ENCODE data around the gene KLF13.

KLF13 gene

DNA sequence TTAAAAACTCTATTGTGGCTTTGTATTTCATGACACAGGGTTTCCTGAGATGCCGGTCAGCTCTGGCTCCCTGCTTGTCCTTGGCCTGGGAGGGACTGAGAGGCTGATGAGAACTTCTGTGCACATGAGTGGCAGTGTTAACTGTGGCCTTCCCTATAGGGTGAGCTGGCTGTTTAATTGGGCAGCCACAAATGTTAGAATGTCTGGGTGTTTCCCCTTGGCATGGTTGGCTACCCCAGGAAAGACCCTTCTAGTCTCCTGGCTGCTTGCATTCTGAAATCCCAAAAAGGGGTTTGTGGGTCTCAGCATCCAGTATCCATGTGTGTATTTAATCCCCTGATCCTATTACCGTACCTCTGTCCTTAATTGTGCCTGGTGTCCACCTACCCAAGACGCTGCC is 3.0 kb upstream of the KLF13 start:
- no peak for DNase-seq (ENCODE audit: insufficient read length, low spot score)
- no peak for TF ChIP-seq POLR2AphosphoS5 (IDR thresholded peaks at IDR 0.05; ENCODE audit: low read depth, low read length)
- peak; percentile 49 for TF ChIP-seq PAX5 (IDR thresholded peaks at IDR 0.05; ENCODE audit: insufficient read depth, low read length, severe bottlenecking)
- 0 out of 2 replicates have a peak, but pooled peaks have one; percentile 29 for TF ChIP-seq POLR2A (IDR thresholded peaks at IDR 0.05; ENCODE audit: low read depth, low read length)
- FAIRE-seq = no peak

DNA sequence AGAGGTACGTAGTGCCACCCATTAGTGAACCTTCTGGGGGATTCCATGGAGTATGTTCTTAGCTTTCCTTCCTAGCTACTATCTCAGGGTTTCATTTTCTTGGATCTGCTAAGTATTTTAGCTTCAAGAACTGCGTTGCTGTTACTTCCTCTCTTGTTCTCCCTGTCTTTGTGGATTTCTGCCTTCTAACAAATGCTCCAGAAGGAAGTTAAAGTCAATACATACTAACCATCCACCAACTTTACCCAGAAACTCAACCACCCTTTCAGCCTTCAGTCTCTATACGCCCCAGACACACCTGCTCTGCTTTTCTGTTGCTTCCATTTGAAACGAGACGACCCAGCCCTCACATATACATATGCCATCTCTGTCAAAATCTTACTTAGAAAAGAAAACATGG is 2.4 kb upstream of the KLF13 start:
- TF ChIP-seq SPI1 (IDR thresholded peaks at IDR 0.05; ENCODE audit: low read depth, low read length) = peak; percentile 32; the same call in 1 of the 2 replicates
- TF ChIP-seq POLR2AphosphoS5 (IDR thresholded peaks at IDR 0.05; ENCODE audit: low read depth, low read length) = no peak
- TF ChIP-seq POU2F2 (IDR thresholded peaks at IDR 0.05; ENCODE audit: low read depth, low read length) = no peak
- no peak for TF ChIP-seq POLR2A (IDR thresholded peaks at IDR 0.05; ENCODE audit: low read depth, low read length)
- no peak for TF ChIP-seq TAF1 (IDR thresholded peaks at IDR 0.05; ENCODE audit: low read depth, low read length)
- FAIRE-seq = no peak

DNA sequence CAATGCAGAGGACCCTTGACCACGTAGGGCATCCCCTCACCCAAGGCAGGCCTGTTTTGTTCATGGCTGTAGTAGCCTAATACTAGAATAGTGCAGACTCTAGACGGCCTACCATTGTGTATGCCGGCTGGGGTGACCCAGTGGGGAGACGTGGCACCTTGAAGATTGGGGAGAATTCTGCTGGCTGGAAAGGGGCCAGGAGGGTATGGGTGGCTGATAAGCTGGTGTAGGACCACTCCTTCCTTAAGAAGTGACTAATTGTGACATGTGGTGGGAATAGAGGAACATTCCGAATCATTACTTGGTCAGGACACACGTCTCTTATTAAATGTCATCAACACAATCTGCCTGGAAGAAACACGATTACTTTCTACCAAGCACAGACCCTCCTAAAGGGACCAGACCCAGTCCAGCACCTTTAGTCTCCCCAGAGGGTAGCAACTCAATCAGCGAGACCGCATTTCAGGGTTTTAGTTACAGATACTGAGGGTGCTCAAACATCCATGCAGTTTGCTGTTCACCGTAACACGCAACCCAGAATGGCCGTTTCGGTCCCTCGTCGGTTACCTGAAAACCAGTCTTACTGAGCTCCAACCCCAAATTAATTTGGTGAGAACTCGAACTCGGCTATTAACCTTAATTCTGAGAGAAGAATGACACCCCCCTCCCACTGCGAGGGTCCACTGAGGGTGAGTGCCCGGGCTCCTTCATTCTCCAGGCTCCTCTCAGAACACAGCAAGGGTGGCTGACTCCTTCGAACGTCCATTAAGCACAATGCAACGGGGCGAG is 1.6 kb upstream of the KLF13 start:
- no peak for TF ChIP-seq PAX5 (IDR thresholded peaks at IDR 0.05; ENCODE audit: insufficient read depth, low read length, severe bottlenecking)
- no peak for TF ChIP-seq POLR2AphosphoS5 (IDR thresholded peaks at IDR 0.05; ENCODE audit: low read depth, low read length)
- peak; percentile 41; the same call in 1 of the 2 replicates for TF ChIP-seq POU2F2 (IDR thresholded peaks at IDR 0.05; ENCODE audit: low read depth, low read length)
- peak; percentile 64; the same call in 1 of the 2 replicates for TF ChIP-seq POLR2A (IDR thresholded peaks at IDR 0.05; ENCODE audit: low read depth, low read length)
- no peak for TF ChIP-seq SPI1 (IDR thresholded peaks at IDR 0.05; ENCODE audit: low read depth, low read length)
- no peak for TF ChIP-seq TAF1 (IDR thresholded peaks at IDR 0.05; ENCODE audit: low read depth, low read length)
- FAIRE-seq (no peak), DNase-seq (ENCODE audit: insufficient read length, low spot score) (no peak)

More for the DNA sequence above, 2.4 kb upstream of the KLF13 start:
- no peak for DNase-seq (ENCODE audit: insufficient read length, low spot score)

DNA sequence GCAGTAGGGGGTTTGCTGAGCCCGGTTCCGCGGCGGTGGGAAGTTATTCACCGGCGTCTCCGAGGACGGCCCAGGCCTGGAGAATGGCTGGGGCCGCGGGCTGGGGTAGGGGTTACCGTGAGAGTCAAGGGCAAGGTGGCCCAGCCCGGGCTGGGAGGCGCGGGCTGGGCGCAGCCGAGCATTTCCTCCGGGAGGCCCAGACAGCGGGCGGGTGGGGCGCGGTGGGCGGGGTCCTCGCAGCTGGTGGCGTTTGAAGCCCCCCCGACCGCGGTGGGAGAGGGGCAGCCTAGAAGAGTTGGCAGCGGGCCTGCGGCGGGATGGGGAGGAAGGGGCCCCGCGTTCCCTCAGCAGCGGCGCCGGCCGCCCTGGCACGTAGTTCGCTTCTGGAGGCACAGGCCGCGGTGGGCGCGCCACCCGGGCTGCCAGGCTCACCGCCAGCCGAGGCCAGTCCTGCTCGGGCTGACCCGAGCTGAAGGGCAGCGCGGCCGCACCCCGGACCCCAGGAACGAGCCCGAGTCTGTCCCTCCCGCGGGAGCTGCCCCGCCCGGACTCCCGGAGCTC is 960 bp upstream of the KLF13 start:
- FAIRE-seq (no peak), DNase-seq (ENCODE audit: insufficient read length, low spot score) (no peak)
- no peak for TF ChIP-seq SPI1 (IDR thresholded peaks at IDR 0.05; ENCODE audit: low read depth, low read length)
- no peak; the same call in 1 of the 2 replicates for TF ChIP-seq POLR2AphosphoS5 (IDR thresholded peaks at IDR 0.05; ENCODE audit: low read depth, low read length)
- TF ChIP-seq PAX5 (IDR thresholded peaks at IDR 0.05; ENCODE audit: insufficient read depth, low read length, severe bottlenecking) = no peak
- no peak for TF ChIP-seq POLR2A (IDR thresholded peaks at IDR 0.05; ENCODE audit: low read depth, low read length)
- TF ChIP-seq POU2F2 (IDR thresholded peaks at IDR 0.05; ENCODE audit: low read depth, low read length) = no peak
- no peak for TF ChIP-seq TAF1 (IDR thresholded peaks at IDR 0.05; ENCODE audit: low read depth, low read length)

DNA sequence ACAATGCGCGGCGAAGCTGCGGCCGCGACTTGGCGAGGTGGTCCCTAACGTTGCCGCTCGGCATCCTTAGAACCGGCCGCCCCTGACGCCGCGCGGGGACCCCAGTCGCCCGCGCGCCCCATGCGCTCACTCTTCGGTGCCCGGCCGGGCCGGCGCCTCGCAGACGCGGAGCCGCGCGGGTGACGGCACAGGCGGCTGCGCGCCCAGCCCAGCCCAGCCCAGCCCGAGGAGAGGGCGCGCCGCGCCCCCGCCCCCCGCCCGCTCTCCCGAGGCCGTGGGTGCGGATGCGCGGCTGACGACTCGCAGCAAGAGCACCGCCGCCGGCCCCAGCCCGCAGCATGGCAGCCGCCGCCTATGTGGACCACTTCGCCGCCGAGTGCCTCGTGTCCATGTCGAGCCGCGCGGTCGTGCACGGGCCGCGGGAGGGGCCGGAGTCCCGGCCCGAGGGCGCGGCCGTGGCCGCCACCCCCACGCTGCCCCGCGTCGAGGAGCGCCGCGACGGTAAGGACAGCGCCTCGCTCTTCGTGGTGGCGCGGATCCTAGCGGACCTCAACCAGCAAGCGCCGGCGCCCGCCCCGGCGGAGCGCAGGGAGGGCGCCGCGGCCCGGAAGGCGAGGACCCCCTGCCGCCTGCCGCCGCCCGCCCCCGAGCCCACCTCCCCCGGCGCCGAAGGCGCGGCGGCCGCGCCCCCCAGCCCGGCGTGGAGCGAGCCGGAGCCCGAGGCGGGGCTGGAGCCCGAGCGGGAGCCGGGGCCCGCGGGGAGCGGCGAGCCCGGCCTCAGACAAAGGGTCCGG is 437 bp downstream of the KLF13 start:
- DNase-seq (ENCODE audit: insufficient read length, low spot score) (no peak), FAIRE-seq (no peak)
- TF ChIP-seq POLR2AphosphoS5 (IDR thresholded peaks at IDR 0.05; ENCODE audit: low read depth, low read length) = no peak
- TF ChIP-seq TAF1 (IDR thresholded peaks at IDR 0.05; ENCODE audit: low read depth, low read length) = peak; percentile 22; the same call in 1 of the 2 replicates

DNA sequence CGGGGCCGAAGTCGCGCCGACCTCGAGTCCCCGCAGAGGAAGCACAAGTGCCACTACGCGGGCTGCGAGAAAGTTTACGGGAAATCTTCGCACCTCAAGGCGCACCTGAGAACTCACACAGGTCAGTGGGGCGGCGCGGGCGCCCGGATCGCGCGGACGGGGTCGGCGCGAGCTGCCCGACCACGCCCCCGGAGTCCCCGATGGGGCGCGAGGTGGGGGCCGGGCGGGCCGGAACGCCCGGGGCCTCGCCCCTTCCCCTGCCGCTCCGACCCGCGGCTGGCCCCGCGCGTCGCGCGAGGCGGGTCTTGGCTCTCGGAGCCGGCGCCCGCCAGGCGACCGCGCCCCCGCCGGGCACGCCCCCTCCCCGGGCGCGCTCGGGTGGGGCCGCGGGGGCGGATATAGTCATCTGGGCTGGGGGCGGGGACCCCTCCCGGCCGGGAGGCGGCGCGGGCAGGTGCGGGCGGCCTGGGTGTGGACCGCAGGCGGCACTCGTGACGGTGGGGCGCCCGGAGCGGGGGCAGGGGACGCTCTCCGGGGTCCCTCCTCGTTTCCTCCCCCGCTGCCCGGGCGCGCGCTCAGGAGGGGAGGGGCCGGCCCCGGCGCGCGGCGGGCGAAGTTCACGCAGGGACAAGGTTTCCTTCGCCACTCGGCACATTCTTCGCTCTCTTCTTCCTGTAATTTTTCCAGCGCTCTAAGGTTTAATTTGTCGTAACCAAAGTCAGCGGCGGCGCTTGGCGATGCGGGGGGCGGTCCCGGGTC is 1.2 kb downstream of the KLF13 start:
- TF ChIP-seq PAX5 (IDR thresholded peaks at IDR 0.05; ENCODE audit: insufficient read depth, low read length, severe bottlenecking) = no peak
- TF ChIP-seq SPI1 (IDR thresholded peaks at IDR 0.05; ENCODE audit: low read depth, low read length) = no peak
- no peak for TF ChIP-seq TAF1 (IDR thresholded peaks at IDR 0.05; ENCODE audit: low read depth, low read length)
- TF ChIP-seq POU2F2 (IDR thresholded peaks at IDR 0.05; ENCODE audit: low read depth, low read length) = no peak
- TF ChIP-seq POLR2AphosphoS5 (IDR thresholded peaks at IDR 0.05; ENCODE audit: low read depth, low read length) = no peak
- no peak for TF ChIP-seq POLR2A (IDR thresholded peaks at IDR 0.05; ENCODE audit: low read depth, low read length)
- DNase-seq (ENCODE audit: insufficient read length, low spot score) = no peak
- peak; percentile 33 for FAIRE-seq

DNA sequence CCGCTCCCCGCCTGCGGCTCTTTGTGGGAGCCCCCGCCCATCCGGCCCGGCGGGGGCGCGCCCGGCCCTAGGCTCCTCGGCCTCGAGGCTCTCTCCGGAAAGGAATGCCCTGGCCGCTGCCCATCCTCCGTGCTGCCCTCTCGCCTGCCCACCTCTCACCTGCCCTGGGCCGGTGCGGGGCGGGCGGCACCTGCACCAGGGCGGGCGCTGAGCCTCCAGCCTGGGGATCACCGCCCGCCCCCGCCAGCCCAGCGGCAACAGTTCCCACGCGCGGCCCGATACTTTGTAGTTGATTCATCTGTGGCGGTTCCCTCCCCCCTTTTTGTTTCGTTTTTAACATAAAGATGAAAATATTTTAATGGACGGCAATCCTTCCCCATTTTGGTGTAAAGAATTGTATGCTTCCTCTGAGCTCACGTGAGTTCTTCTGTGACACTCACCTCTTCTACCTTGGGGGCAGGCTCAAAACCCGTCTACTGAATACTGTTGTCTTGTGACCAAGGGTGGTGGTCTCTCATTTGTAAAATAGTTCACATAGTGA is 1.9 kb downstream of the KLF13 start:
- TF ChIP-seq TAF1 (IDR thresholded peaks at IDR 0.05; ENCODE audit: low read depth, low read length) (no peak), POLR2AphosphoS5 (IDR thresholded peaks at IDR 0.05; ENCODE audit: low read depth, low read length) (no peak), PAX5 (IDR thresholded peaks at IDR 0.05; ENCODE audit: insufficient read depth, low read length, severe bottlenecking) (no peak), SPI1 (IDR thresholded peaks at IDR 0.05; ENCODE audit: low read depth, low read length) (no peak), POLR2A (IDR thresholded peaks at IDR 0.05; ENCODE audit: low read depth, low read length) (no peak), POU2F2 (IDR thresholded peaks at IDR 0.05; ENCODE audit: low read depth, low read length) (no peak)
- peak; percentile 76 for FAIRE-seq
- DNase-seq (ENCODE audit: insufficient read length, low spot score) = no peak

DNA sequence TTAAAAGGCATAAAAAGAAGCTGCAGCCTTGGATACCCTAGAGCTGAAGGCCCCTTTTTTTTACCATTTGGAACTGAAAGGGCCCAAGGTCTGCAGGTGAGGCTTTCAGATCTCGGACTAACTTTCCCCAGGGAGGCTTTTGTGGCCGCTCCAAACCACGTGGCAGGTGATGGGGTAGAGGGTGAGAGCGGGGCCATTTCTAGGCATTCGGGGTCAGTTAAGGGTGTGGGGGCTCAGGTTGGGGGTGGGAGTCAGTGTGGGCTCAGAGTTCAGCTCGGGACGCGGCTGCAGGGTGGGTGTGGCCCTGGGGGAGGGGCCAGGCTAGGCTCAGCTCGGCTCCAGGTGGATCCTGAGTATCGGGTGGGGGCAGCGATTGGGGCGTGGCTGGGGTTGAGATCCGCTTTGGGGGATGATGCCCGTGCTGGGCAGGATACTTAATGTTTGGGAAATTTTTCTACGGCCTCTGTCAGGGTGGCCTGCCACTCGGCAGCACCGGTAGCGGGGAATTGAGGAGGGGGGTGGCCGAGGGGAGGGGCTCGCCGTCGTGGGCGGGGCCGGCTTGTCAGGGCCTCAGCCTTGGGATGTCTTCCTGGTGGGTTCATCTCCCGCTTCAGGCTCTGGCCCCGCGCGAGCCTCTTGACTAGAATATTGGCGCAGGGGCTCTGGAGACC is 2.5 kb downstream of the KLF13 start:
- DNase-seq (ENCODE audit: insufficient read length, low spot score) = no peak
- FAIRE-seq = peak; percentile 81

More for the DNA sequence above, 2.5 kb downstream of the KLF13 start:
- TF ChIP-seq TAF1 (IDR thresholded peaks at IDR 0.05; ENCODE audit: low read depth, low read length) = no peak
- no peak for TF ChIP-seq PAX5 (IDR thresholded peaks at IDR 0.05; ENCODE audit: insufficient read depth, low read length, severe bottlenecking)
- no peak for TF ChIP-seq SPI1 (IDR thresholded peaks at IDR 0.05; ENCODE audit: low read depth, low read length)
- TF ChIP-seq POU2F2 (IDR thresholded peaks at IDR 0.05; ENCODE audit: low read depth, low read length) = no peak
- no peak for TF ChIP-seq POLR2A (IDR thresholded peaks at IDR 0.05; ENCODE audit: low read depth, low read length)
- no peak for TF ChIP-seq POLR2AphosphoS5 (IDR thresholded peaks at IDR 0.05; ENCODE audit: low read depth, low read length)
